Central memory CD8-positive, alpha-beta T cell (primary cell): ENCODE data around the gene POU2AF3.

Experiments used
- ATAC-seq: fragments of 150-1000 bp; cut with Tn5 transposase; replicated peaks from 2 replicates; pipeline ENCODE4 v1.10.0; 2022; ENCODE audit warnings: mild to moderate bottlenecking, moderate FRiP score, moderate number of reproducible peaks; ENCODE audit not compliant: poor library complexity, severe bottlenecking; ENCODE audit errors: extremely low read depth
- DNase-seq, 2 donors: peaks; one replicate each; pipeline ENCODE4 v3.0.0; 2021; ENCODE audit warnings: low spot score in 2 of 2
- H3K27ac Mint-ChIP-seq: one replicate; pipeline ENCODE4 v1.8.0; 2022; ENCODE audit warnings: low read depth, mild to moderate bottlenecking, moderate library complexity, mixed read lengths
- H3K27me3 Mint-ChIP-seq: one replicate; pipeline ENCODE4 v1.8.0; 2022; ENCODE audit warnings: mixed read lengths
- H3K36me3 Mint-ChIP-seq: one replicate; pipeline ENCODE4 v1.8.0; 2022; ENCODE audit warnings: mild to moderate bottlenecking, moderate library complexity, mixed read lengths; ENCODE audit not compliant: insufficient read depth
- H3K4me1 Mint-ChIP-seq: one replicate; pipeline ENCODE4 v1.8.0; 2022; ENCODE audit warnings: mixed read lengths
- H3K4me3 Mint-ChIP-seq: one replicate; pipeline ENCODE4 v1.8.0; 2022; ENCODE audit warnings: mild to moderate bottlenecking, moderate library complexity, mixed read lengths
- H3K9me3 Mint-ChIP-seq: one replicate; pipeline ENCODE4 v1.8.0; 2022; ENCODE audit warnings: mixed read lengths

POU2AF3 gene

DNA sequence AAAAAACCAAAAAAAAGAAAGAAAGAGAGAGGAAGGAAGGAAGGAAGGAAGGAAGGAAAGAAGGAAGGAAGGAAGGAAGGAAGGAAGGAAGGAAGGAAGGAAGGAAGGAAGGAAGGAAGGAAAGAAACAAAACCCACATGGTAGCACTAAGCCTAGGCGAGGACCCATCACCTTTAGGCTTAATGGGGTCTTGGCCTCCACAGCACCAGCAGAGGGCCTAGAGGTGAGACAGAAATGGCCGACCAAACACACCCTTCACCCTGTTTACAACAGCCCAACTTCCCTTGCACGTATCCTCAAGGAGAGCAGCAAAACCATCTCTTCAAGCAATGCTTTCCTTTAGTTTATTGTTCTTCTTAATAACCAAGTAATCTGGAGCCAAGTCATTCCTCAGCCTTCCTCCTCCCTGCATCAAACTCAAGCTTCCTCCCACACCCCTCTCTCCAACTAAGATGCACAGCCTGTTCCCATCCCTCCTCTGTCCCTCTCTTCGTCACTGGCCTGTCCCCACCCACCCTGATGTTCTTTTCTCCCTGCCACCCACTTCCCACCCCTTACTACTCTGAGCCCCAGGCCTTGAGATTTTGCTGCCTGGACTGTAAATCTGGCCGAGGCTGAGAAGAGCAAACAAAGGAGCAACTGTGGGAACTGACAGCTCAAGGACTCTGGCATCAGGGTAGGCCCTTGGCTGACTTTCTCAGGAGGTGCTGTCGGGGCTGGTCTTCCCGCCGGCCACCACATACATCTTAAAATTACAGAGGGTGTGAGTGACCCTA lies 54.8 kb downstream of the POU2AF3 start:
- H3K36me3 Mint-ChIP-seq: no peaks in the 10 kb centered on the region
- no peaks in the 10 kb centered on the region for H3K4me1 Mint-ChIP-seq
- H3K9me3 Mint-ChIP-seq: no peaks in the 10 kb centered on the region
- H3K4me3 Mint-ChIP-seq: no peak overlapping the region
- no peak overlapping the region for H3K27ac Mint-ChIP-seq
- ATAC-seq (no peak), DNase-seq (no peak)
- H3K27me3 Mint-ChIP-seq: no peaks in the 10 kb centered on the region

DNA sequence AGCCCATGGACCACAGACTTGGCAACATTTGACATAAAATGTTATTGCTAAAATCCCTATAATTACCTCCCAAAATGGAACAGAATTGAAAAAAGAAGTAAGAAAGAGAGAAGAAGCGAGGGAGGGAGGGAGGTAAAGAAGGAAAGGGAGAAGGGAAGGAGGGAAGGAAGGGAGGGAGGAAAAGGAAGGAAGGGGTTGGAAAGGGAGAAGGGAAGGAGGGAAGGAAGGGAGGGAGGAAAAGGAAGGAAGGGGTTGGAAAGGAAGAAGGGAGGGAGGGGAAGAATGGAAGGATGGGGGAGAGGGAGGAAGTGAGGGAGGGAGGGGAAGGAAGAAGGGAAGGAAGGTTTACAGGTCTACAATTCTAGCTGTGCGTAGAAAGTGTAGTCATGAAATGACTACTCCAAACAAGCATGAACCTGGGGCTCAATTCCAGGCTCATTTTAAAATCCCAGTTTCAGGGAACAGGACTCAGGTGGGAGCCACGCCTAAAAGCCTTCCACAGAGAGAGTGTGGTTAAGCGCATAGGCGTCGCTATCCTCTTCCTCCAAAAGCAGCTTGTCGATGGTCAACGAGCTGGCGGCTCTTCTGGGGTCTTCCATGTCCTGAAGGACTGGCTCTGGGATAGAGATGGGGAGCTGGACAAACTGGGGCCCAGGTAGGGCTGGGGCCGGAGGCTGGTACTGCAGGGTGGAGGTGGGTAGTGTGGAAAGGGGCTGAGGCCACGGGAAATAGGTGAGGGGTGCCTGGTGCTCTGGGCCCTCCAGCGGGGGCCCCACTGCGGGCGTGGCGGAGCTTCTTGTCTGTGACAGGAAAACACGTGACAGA lies 55.6 kb downstream of the POU2AF3 start:
- DNase-seq (no peak), ATAC-seq (no peak)
- Mint-ChIP-seq H3K27me3 (no peaks in the 10 kb centered on the region), H3K9me3 (no peaks in the 10 kb centered on the region), H3K36me3 (no peaks in the 10 kb centered on the region), H3K27ac (no peak overlapping the region), H3K4me3 (no peak overlapping the region), H3K4me1 (no peaks in the 10 kb centered on the region)

DNA sequence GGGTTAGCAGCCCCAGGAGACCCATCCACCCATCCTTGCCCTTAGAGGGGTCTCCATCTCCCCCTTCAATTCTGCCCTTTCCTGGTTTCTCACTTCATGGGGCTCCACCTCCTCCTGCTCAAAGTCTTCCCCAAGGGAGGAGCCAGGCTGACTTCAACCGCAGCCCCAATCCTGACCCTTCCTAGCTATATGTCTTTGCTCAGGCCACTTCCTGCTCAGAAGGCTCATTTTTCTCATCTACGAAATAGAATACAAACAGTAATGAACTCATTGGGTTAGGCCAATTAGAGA lies 56.2 kb downstream of the POU2AF3 start:
- DNase-seq (no peak), ATAC-seq (no peak)
- Mint-ChIP-seq H3K27me3 (no peaks in the 10 kb centered on the region), H3K4me3 (no peak overlapping the region), H3K4me1 (no peaks in the 10 kb centered on the region), H3K36me3 (no peaks in the 10 kb centered on the region), H3K27ac (no peak overlapping the region), H3K9me3 (no peaks in the 10 kb centered on the region)

DNA sequence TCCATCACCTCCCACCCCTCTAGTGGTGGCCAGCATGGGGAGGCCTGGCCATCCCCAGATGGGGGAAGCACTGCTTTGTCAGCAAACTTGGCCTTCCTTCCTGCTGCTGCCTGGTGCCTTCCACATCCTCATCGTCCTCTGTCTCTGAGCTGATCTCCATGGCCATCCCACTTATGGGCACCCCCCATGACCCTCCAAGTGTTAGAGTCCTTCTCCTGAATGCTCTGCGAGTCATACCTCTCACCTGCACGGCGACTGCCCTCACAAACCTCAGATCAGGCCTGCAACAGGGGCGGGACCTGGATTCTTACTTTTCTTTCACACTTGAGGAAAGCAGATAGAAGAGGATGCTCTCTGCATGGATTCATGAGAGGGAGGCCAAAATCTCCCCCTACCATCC lies 56.8 kb downstream of the POU2AF3 start:
- no peak for DNase-seq
- Mint-ChIP-seq H3K27me3 (no peaks in the 10 kb centered on the region), H3K4me3 (no peak overlapping the region), H3K36me3 (no peaks in the 10 kb centered on the region), H3K27ac (no peak overlapping the region), H3K9me3 (no peaks in the 10 kb centered on the region), H3K4me1 (no peaks in the 10 kb centered on the region)
- no peak for ATAC-seq

DNA sequence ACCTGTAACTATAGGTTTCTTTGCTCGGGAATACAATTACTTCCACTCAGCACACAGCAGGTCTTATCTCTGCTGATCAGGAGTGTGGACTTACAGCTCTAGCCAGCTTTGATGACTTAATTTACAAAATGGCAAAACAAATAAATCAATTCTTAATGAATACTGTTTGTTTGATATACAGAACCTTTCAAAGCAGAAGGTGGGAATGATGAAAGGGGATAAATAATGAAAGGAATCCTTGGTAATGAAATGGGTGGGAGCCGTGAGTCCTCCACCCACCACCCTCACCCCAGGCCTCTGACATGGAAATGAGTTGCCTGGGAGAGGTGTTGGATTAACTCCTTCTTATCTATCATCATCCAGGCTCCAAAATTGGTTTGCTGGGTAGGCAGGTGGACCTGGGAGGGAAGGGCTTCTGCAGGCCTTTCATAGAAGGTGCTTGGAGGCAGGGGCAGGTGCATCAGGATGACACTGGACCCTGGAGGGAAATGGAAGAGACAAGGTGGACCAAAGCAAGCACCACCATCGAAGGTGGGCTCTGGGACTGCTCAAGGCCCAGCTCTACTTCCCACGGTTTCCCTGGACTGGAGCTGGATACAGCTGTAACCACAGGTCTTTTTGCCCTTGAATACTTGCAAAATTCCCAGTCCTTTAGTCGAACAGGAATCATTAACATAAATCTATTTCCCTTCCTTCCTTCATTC lies 57.8 kb downstream of the POU2AF3 start:
- Mint-ChIP-seq H3K27ac (no peak overlapping the region), H3K4me3 (no peak overlapping the region), H3K9me3 (no peaks in the 10 kb centered on the region), H3K36me3 (no peaks in the 10 kb centered on the region), H3K27me3 (no peaks in the 10 kb centered on the region), H3K4me1 (no peaks in the 10 kb centered on the region)
- no peak for DNase-seq
- no peak for ATAC-seq

DNA sequence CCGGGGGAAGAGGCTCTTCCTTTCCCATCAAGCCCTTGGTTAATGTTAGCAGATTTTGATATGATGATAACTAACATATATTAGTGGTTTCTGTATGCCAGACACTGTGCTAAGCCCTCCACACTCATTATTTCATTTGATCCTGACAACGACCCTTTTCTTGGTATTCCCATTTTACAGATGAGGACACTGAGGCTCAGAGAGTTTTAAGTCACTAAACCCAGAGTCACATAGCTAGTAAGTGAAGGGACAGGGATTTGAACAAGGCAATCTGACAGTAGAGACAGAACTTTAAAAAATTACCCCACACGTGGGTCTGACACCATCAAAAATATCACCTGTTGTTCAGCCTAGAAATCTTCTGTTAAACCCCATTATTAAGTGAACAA lies 58.3 kb downstream of the POU2AF3 start:
- H3K4me3 Mint-ChIP-seq: no peak overlapping the region
- DNase-seq (no peak), ATAC-seq (no peak)
- no peaks in the 10 kb centered on the region for H3K4me1 Mint-ChIP-seq
- no peak overlapping the region for H3K27ac Mint-ChIP-seq
- H3K27me3 Mint-ChIP-seq: no peaks in the 10 kb centered on the region
- H3K9me3 Mint-ChIP-seq: no peaks in the 10 kb centered on the region
- no peaks in the 10 kb centered on the region for H3K36me3 Mint-ChIP-seq

DNA sequence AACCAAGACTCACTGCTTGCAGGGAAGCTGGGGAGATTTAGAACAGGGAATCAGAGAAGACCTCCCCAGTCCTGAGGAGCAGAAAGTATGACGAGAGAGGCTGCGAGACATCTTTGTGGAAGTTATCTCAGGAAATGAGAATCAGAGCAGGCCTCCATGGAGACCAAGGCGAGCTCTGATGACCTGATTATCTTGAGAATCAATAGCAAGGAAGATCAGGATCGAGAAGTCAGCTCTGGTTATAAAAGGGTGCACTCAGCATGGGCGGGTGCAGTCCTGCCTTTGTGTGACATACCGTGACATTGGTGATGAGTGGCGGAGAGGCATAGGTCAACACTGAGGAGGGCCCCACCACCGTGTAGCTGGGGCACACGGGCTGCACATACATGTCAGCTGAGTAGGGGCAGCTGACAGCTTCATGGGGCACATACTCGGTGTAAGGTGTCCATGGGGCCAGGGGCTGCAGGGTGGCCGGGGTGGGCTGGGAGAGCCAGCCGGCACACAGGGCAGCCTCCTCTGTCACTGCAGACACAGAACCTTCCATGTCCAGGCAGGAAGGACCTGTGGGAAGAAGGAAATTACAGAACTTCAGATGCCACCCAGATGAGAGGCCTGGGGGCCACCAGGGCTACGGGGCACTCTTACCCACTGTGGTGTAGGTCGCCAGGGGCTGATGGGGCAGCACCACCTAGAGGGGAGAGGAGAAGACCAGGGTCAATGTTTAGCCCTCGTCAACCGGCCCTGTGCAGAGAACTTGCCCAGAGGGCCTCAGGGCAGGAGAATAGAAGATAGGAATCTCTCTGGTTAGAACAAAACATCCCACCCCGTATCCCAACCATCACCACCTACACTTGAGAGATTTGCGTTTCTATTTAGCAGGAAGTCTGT lies 59.0 kb downstream of the POU2AF3 start:
- Mint-ChIP-seq H3K27ac (no peak overlapping the region), H3K36me3 (no peaks in the 10 kb centered on the region)
- ATAC-seq: no peak

More for the DNA sequence above, 59.0 kb downstream of the POU2AF3 start:
- Mint-ChIP-seq H3K9me3 (no peaks in the 10 kb centered on the region), H3K27me3 (no peaks in the 10 kb centered on the region), H3K4me1 (no peaks in the 10 kb centered on the region), H3K4me3 (no peak overlapping the region)
- no peak for DNase-seq
